Fibroblast of peridontal ligament (primary cell): ENCODE measurements around the gene PHF5A.
"Not testable (repeated sequence)": the region's sequence is repeated elsewhere in the genome, so short reads cannot be mapped to it uniquely, and the experiment has no call there.

Experiments used
- DNase-seq: peaks from one replicate; pipeline ENCODE4 v3.0.0-alpha.2; 2010; ENCODE audit errors: extremely low read depth

PHF5A gene

DNA sequence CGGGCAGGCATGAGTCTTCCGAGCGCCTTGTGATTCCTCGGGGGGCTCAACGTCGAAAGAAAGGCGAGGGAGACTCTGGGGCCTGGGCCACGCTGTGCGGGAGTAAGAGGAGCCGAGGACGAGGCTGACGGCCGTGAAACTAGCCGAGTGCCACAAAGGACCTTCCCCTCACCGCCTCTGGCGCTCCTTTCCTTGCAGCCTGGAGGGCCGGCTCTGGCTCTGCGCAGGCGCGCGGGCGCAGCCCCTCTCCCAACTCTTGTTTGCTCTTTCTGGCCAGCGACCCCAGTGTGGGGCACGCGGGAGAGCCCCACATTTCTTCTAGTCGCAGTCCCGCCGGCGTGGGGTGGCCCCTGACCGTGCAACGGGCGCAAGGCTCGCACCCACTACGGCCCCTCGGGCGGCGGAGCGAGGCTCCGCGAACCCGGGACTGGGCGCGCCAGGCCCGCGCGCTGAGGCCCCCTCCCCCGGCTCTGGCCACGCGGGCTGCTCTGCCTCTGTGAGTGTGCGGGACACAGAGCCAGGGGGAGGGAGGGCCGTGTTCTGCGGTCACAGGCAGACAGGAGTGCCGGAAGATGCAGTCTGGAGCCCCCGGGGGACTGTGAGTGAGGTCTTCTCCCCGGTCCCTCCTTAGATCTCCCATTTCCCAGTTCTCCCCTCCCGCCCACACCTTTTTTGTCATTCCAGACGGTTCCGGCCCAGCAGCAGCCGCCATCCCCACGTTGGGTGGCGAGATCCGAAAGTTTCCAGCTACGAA is 20.9 kb downstream of the PHF5A start:
- DNase-seq: peak; percentile 46

GRCh38 chr22:41446639-41447434 is 21.7 kb downstream of the PHF5A start, which contains the start of gene TOB2:
TSS of gene TOB2 (minus strand) at chr22:41446801. CDS start at chr22:41437345, 9,456 bp downstream.
- DNase-seq: peak; percentile 91

DNA sequence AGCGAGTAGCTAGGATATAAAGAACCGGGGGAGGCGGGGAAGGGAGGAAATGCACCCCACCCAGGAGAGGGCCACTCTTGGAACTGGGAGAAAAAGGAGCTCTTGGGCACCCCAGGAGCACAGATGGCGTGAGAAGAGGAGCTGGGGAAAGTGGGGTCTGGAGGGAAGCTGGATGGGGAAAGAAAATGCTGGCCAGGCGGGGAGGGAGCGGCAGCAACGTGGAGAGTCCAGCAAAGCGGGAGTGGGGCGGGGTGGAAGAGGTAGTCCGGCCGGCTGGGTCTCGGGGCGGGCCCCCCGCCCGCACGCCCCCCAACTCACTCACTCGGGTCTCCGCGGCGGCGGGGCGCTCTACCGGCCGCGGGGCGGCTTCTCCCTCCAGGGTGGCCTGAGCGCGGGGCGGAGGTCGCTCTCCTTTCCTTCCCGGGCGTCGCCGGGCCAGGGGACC is 22.4 kb downstream of the PHF5A start:
- no peak for DNase-seq

GRCh38 chr22:41445129-41446056 is 23.1 kb downstream of the PHF5A start:
- no peak for DNase-seq

GRCh38 chr22:41444360-41445128 is 23.9 kb downstream of the PHF5A start:
- DNase-seq: peak; percentile 94

DNA sequence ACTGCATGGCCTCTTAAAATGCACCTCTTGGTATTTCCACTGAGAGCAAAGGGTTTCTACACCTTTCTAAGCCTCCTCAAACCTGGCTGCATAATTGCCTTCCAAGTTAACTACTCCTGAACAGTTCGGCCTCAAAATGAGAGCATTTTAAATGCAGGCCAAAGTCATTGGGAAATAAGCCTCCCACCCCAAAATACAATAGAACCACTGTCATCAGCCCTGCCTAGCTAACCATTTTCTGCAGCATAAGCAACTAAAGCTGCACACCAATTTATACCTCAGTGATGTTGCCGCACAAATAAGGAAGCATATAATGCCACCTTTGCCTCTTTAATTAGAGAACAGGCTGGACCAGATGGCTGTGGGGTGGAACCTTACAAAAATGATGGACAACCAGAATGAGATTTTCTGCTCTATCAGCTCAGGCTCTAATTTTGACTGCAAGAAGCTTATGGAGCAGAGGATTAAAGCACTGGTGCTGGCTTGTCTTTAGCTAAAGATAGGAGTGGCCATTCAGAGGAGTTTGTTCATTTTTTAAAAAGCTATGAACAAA is 26.2 kb downstream of the PHF5A start:
- DNase-seq: no peak

DNA sequence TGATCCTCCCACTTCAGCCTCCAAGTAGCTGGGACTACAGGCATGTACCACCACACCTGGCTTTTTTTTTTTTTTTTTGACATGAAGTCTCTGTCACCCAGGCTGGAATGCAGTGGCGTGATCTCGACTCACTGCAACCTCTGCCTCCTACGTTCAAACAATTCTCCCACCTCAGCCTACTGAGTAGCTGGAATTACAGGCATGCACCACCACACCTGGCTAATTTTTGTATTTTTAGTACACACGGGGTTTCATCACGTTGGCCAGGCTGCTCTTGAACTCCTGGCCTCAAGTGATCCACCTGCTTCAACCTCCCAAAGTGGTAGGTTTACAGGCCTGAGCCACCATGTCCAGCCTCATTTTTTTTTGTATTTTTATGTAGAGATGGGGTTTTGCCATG is 28.0 kb downstream of the PHF5A start:
- DNase-seq: not testable (repeated sequence)

GRCh38 chr22:41437198-41437597 is 31.3 kb downstream of the PHF5A start:
- DNase-seq: no peak

- DNase-seq: no peak
Observed at GRCh38 chr22:41436322-41437113, 32.0 kb downstream of the PHF5A start.

DNA sequence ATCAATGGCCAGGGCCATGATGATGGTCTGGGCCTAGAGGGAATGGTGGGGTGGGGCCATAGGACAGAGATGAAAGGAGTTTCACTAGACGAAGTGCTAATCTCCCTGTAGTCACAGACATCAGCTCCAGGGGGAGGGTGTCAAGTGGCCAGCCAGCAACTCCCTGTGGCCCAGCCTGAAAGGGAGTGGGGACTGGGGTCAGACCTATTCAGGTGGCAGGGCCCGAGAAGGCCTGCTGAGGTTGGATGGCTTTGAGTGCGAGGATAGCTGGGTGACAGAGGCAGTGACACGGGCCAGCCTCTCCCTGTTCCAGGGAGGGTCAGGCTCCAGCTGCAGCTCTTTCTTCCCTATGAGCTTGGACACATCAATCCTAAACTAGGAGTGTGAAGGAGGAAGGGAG is 32.9 kb downstream of the PHF5A start:
- DNase-seq: no peak

DNA sequence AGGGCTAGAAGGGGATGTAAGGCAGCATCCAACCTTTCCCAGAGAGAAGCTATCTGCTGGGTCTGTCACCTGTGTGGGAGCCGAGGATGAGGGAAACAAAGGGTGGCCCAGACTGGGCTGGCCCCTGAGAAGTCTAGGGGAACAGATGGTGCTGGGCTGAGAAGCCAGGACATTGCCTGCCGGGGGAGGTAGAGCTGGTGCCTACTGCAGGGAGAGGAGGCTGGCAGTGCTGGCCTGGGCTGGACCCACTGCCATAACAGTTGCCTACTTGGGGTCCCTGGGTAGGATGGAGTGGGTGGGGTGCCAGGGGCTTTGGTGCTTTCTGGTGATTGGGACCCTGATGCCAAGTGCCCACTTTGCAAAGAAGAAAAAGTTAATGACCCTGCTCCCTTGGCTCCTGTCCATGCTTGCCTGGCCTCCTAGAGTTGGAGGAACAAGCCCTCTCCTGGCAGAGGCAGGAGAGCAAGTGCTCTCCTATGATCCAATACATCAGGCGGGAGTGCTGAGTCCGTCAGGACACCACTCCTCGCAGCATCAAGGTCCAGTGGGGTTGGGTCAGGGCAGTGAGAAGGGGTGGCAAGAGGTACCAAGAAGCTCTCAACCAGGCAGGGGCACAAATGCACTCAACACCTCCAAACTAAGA is 34.0 kb downstream of the PHF5A start:
- DNase-seq: not testable (repeated sequence)

- DNase-seq: peak; percentile 62
Observed at GRCh38 chr22:41433480-41433879, 35.0 kb downstream of the PHF5A start.

- DNase-seq: no peak
Observed at GRCh38 chr22:41431656-41432055, 36.8 kb downstream of the PHF5A start.

DNA sequence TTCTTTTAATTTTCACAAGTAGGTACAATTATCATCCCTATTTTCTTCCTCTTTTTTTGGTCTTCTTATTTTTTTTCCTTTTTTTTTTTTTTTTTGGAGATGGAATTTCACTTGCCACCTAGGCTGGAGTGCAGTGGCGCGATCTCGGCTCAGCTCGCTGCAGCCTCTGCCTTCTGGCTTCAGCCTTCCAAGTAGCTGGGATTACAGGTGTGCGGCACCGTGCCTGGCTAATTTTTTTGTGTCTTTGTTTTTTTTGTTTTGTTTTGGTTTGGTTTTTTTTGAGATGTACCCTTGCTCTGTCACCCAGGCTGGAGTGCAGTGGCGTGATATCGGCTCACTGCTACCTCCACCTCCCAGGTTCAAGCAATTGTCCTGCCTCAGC is 38.5 kb downstream of the PHF5A start:
- DNase-seq: no peak

- DNase-seq: no peak
Observed at GRCh38 chr22:41429232-41429950, 39.1 kb downstream of the PHF5A start.

DNA sequence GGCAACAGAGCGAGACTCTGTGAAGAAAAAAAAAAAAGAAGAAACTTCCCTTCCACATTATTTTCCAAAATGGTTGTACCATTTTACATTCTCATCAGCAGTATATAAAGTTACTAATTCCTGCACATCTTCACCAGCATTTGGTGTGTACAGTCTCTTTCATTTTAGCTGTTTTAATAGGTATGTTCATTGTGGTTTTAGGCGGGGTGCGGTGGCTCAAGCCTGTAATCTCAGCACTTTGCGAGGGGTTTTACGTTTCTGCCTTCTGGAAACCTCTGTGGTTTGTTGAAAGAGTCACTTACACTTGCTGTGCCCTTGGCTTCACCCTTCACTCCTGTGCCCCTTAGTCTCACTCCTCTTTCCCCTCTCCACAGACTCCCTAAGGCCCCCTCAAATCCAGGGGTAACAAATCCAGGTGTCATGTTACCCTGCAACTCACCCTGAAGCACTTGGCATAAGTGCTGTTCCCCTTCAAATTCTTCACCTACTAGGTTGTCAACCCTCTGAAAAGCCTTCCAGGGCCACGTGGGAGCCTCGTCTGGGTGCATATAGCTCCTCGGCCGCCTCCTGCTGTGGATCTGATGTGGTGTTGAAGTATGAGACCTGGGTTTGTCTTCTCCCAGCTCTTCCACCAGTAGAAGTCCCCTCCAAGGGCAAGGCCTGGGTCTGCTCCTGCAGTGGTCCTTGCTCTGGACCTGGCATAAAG is 42.7 kb downstream of the PHF5A start:
- no peak for DNase-seq

GRCh38 chr22:41418717-41419116 is 49.8 kb downstream of the PHF5A start:
- DNase-seq: no peak
